KMS-11 (cell line): ENCODE measurements around the gene DSTN.

Experiments used
- H2AFZ ChIP-seq: fragments of 200-600 bp; sonication (generic); 2 replicates; pipeline ENCODE4 v1.6.1; 2016; ENCODE audit warnings: antibody characterized with exemption, mixed run types, low read depth
- H3K27ac ChIP-seq: fragments of 200-600 bp; sonication (generic); 2 replicates; pipeline ENCODE4 v1.6.1; 2016; ENCODE audit warnings: mild to moderate bottlenecking, mixed run types
- H3K27me3 ChIP-seq: fragments of 200-600 bp; sonication (generic); 2 replicates; pipeline ENCODE4 v1.6.1; 2017; ENCODE audit warnings: mild to moderate bottlenecking, low read depth, mixed run types, moderate library complexity; ENCODE audit not compliant: insufficient read depth
- H3K36me3 ChIP-seq: fragments of 200-600 bp; sonication (generic); 2 replicates; pipeline ENCODE4 v1.6.1; 2017; ENCODE audit warnings: mild to moderate bottlenecking, mixed run types; ENCODE audit not compliant: insufficient read depth
- H3K4me1 ChIP-seq: fragments of 200-600 bp; sonication (generic); 2 replicates; pipeline ENCODE4 v1.6.1; 2016; ENCODE audit warnings: mild to moderate bottlenecking, low read depth, mixed run types; ENCODE audit not compliant: poor library complexity, severe bottlenecking
- H3K4me2 ChIP-seq: fragments of 200-600 bp; sonication (generic); 2 replicates; pipeline ENCODE4 v1.7.0; 2016; ENCODE audit warnings: mild to moderate bottlenecking, mixed run types
- H3K4me3 ChIP-seq: fragments of 200-600 bp; sonication (generic); IDR thresholded peaks from 2 replicates; pipeline ENCODE4 v1.6.1; 2017; ENCODE audit warnings: low read depth, low read length, mixed read lengths; ENCODE audit not compliant: insufficient read depth
- H3K79me2 ChIP-seq: fragments of 200-600 bp; sonication (generic); 2 replicates; pipeline ENCODE4 v1.6.1; 2016; ENCODE audit warnings: low read depth, mixed run types; ENCODE audit not compliant: insufficient read depth
- H3K9ac ChIP-seq: fragments of 200-600 bp; sonication (generic); 2 replicates; pipeline ENCODE4 v1.6.1; 2016; ENCODE audit warnings: mild to moderate bottlenecking, mixed run types
- H4K20me1 ChIP-seq: fragments of 200-600 bp; sonication (generic); 2 replicates; pipeline ENCODE4 v1.6.1; 2016; ENCODE audit warnings: mild to moderate bottlenecking, mixed run types; ENCODE audit not compliant: insufficient read depth
- CTCF ChIP-seq: fragments of 200-600 bp; sonication (generic); conservative IDR thresholded peaks from 2 replicates; pipeline ENCODE4 v1.6.1; 2017; ENCODE audit warnings: low read depth, mild to moderate bottlenecking, antibody characterized with exemption, low read length, moderate library complexity, mixed read lengths

Gene DSTN

GRCh38 chr20:17556837-17557674 is 12.8 kb upstream of the DSTN start:
- Histone ChIP-seq H3K4me3 (no peak overlapping the region), H3K9ac (no peak overlapping the region), H3K27me3 (no peaks in the 10 kb centered on the region), H3K79me2 (no peaks in the 10 kb centered on the region), H3K4me2 (no peak overlapping the region), H3K36me3 (no peaks in the 10 kb centered on the region), H4K20me1 (no peaks in the 10 kb centered on the region), H3K27ac (no peak overlapping the region), H3K4me1 (no peaks in the 10 kb centered on the region), H2AFZ (no peak overlapping the region)
- no peak for TF ChIP-seq CTCF

GRCh38 chr20:17557675-17558006 is 12.2 kb upstream of the DSTN start:
- H4K20me1 ChIP-seq, result no peaks in the 10 kb centered on the region
- H3K36me3 ChIP-seq, result no peaks in the 10 kb centered on the region
- H3K27ac ChIP-seq, result no peak overlapping the region
- H3K4me2 ChIP-seq, result no peak overlapping the region
- no peak overlapping the region for H2AFZ ChIP-seq
- no peaks in the 10 kb centered on the region for H3K27me3 ChIP-seq
- H3K4me1 ChIP-seq, result no peaks in the 10 kb centered on the region
- no peak for TF ChIP-seq CTCF
- H3K9ac ChIP-seq, result no peak overlapping the region
- H3K4me3 ChIP-seq, result no peak overlapping the region
- no peaks in the 10 kb centered on the region for H3K79me2 ChIP-seq

- Histone ChIP-seq H3K4me1 (no peaks in the 10 kb centered on the region), H3K9ac (no peak overlapping the region), H4K20me1 (no peaks in the 10 kb centered on the region), H3K27ac (no peak overlapping the region), H3K79me2 (no peaks in the 10 kb centered on the region), H3K4me3 (no peak overlapping the region), H3K36me3 (no peaks in the 10 kb centered on the region), H2AFZ (no peak overlapping the region), H3K27me3 (no peaks in the 10 kb centered on the region), H3K4me2 (no peak overlapping the region)
- TF ChIP-seq CTCF, result no peak
These were observed 11.5 kb upstream of the DSTN start for GRCh38 chr20:17558154-17558940.

- Histone ChIP-seq H3K27ac (no peak overlapping the region), H2AFZ (no peak overlapping the region), H3K4me1 (no peaks in the 10 kb centered on the region), H3K79me2 (no peaks in the 10 kb centered on the region), H4K20me1 (no peaks in the 10 kb centered on the region), H3K4me3 (no peak overlapping the region), H3K4me2 (no peak overlapping the region), H3K27me3 (no peaks in the 10 kb centered on the region), H3K36me3 (no peaks in the 10 kb centered on the region), H3K9ac (no peak overlapping the region)
- no peak for TF ChIP-seq CTCF
These were observed 11.0 kb upstream of the DSTN start for GRCh38 chr20:17558941-17559304.
